Chondrocyte (in vitro differentiated cells): ENCODE measurements around the gene ALK. TPM values are rescaled to one million over a fixed set of nuclear protein-coding genes. Genes with fewer than 3 reads are reported as not detected.
A peak's percentile ranks its signal among the peaks of the same experiment; 100 is the strongest.

Experiments
- DNase-seq: peaks from one replicate; pipeline ENCODE4 v3.0.0; 2021; ENCODE audit warnings: mixed read lengths, low spot score
- H3K27ac Mint-ChIP-seq: one replicate; pipeline ENCODE4 v1.8.0; 2021; ENCODE audit warnings: mild to moderate bottlenecking, moderate library complexity, mixed read lengths; ENCODE audit not compliant: unreplicated experiment
- H3K27me3 Mint-ChIP-seq: 2 replicates; pipeline ENCODE4 v1.8.0; 2021; ENCODE audit warnings: low read depth, mixed read lengths
- H3K36me3 Mint-ChIP-seq: 2 replicates; pipeline ENCODE4 v1.8.0; 2021; ENCODE audit warnings: low read depth, mixed read lengths
- H3K4me1 Mint-ChIP-seq: 2 replicates; pipeline ENCODE4 v1.8.0; 2021; ENCODE audit warnings: low read depth, mild to moderate bottlenecking, mixed read lengths
- H3K4me3 Mint-ChIP-seq: one replicate; pipeline ENCODE4 v1.8.0; 2021; ENCODE audit warnings: mild to moderate bottlenecking, moderate library complexity, mixed read lengths; ENCODE audit not compliant: unreplicated experiment
- H3K9me3 Mint-ChIP-seq: 2 replicates; pipeline ENCODE4 v1.8.0; 2021; ENCODE audit warnings: low read depth, mixed read lengths
- CTCF ChIP-seq: fragments of 200-600 bp; sonication (generic); IDR thresholded peaks from 2 replicates; pipeline ENCODE4 v1.5.0; 2021; ENCODE audit warnings: antibody characterized with exemption, mild to moderate bottlenecking, moderate library complexity
- total RNA-seq: library from RNA; stranded (reverse); gene quantifications from 3 replicates; pipeline ENCODE4 v1.2.1, GENCODE V29; 2021

Gene ALK
- total RNA-seq, 1 donor from 2014 or later: 0.07 TPM

GRCh38 chr2:29400930-29401653 is 520.3 kb downstream of the ALK start:
- peaks cover 4% of the 10 kb centered on the region for H3K27me3 Mint-ChIP-seq
- no peak for DNase-seq
- H3K36me3 Mint-ChIP-seq: no peaks in the 10 kb centered on the region
- peaks cover 13% of the 10 kb centered on the region for H3K4me1 Mint-ChIP-seq
- no peak overlapping the region for H3K4me3 Mint-ChIP-seq
- H3K9me3 Mint-ChIP-seq: no peaks in the 10 kb centered on the region
- no peak overlapping the region for H3K27ac Mint-ChIP-seq
- no peak for TF ChIP-seq CTCF

DNA sequence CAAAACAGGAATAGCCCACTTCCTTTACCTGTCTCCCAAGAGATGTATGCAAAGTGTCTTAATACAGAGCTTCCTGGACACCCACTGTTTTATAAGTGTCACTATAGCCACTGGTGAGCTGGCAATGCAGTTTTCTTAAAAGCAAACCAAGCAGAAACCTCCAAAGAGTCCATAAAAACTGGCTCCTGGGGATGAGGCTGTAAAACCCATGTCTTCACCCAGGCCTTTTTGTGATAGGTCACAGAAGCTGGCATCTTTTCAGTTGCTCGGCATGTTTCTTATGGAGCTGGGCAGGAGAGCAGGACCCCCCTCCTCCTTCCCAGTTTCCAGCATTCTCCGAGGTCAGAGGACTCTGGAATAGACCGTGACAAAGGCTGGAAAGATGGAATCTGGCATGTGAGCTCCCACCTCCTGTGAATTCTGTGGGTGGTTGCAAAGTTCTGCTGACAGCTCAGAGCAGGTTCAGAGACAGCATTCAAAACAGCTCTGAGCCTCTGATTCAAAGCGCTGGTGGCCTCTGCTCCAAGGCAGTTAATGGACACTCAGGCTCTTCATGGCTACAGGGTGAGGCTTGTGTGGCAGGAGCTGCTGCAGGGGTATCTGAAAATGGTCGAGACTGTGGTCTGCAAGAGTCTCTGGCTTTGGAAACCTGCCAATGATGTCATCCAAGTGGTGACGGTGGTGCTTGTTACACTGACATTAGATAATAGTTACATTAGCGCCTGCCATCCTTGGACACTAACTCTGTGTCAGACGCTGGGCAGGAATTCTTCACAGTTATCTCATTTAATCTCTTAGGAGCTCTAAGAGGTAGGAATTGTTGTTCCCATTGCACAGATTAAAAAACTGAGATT is 522.8 kb downstream of the ALK start:
- Mint-ChIP-seq H3K4me3 (no peak overlapping the region), H3K27ac (no peak overlapping the region), H3K36me3 (no peaks in the 10 kb centered on the region), H3K4me1 (peaks cover 13% of the 10 kb centered on the region), H3K9me3 (no peaks in the 10 kb centered on the region), H3K27me3 (peaks cover 3% of the 10 kb centered on the region)
- TF ChIP-seq CTCF: no peak
- DNase-seq: no peak

GRCh38 chr2:29397713-29398112 is 523.7 kb downstream of the ALK start:
- DNase-seq: no peak
- Mint-ChIP-seq H3K4me3 (no peak overlapping the region), H3K27me3 (peaks cover 3% of the 10 kb centered on the region), H3K27ac (no peak overlapping the region), H3K9me3 (no peaks in the 10 kb centered on the region), H3K36me3 (no peaks in the 10 kb centered on the region), H3K4me1 (peaks cover 13% of the 10 kb centered on the region)
- no peak for TF ChIP-seq CTCF

- no peaks in the 10 kb centered on the region for H3K9me3 Mint-ChIP-seq
- TF ChIP-seq CTCF: no peak
- H3K27ac Mint-ChIP-seq: peak overlapping the region; percentile 8
- no peak overlapping the region for H3K4me3 Mint-ChIP-seq
- H3K4me1 Mint-ChIP-seq: peaks cover 13% of the 10 kb centered on the region
- H3K27me3 Mint-ChIP-seq: peaks cover 3% of the 10 kb centered on the region
- H3K36me3 Mint-ChIP-seq: no peaks in the 10 kb centered on the region
- no peak for DNase-seq
Measured at GRCh38 chr2:29397039-29397438, 524.3 kb downstream of the ALK start.

GRCh38 chr2:29394981-29395350 is 526.4 kb downstream of the ALK start:
- no peak overlapping the region for H3K4me3 Mint-ChIP-seq
- H3K27ac Mint-ChIP-seq: no peak overlapping the region
- H3K27me3 Mint-ChIP-seq: peaks cover 5% of the 10 kb centered on the region
- H3K4me1 Mint-ChIP-seq: peaks cover 13% of the 10 kb centered on the region
- no peak for TF ChIP-seq CTCF
- no peaks in the 10 kb centered on the region for H3K36me3 Mint-ChIP-seq
- DNase-seq: no peak
- no peaks in the 10 kb centered on the region for H3K9me3 Mint-ChIP-seq
